ENCODE results near the gene CENPK.

DNA sequence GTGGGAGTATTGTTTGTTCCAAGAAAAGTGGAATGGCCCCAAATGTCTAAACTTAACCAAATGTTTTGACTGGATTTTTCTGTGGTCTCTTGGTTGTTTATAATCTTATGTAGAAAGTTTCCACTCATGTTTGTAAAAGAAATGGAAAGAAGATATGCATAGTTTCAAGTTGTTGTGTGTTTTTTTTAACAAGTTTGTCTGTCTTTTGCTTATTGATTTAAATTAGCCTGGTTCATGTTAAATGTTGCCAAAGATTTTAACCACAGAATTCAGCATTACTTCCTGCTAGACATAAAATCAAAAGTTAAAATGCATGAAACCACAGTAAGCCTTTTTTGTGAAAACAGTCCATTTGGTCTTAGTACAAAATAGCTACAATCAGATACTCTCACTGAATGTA is 14.2 kb upstream of the CENPK start:
- TF ChIP-seq CTCF (IDR thresholded peaks at IDR 0.05) (no peak), POLR2A (IDR thresholded peaks at IDR 0.05) (no peak), POLR2AphosphoS5 (IDR thresholded peaks at IDR 0.05; ENCODE audit: insufficient read depth in 1 of 2, low read depth in 1 of 2) (no peak)

All from vagina (tissue), 2 donors.